Cardiac fibroblast (primary cell): Measurements from ENCODE around the gene PGAP2.

ENCODE experiments used
- DNase-seq, 2 donors: peaks; one replicate each; pipeline versions ENCODE4 v3.0.0 to v3.0.0-alpha.2; 2010; ENCODE audit warnings: low read depth in 2 of 2
- H3K4me3 ChIP-seq, 2 donors: replicated peaks in 1 of 2; 1 replicate in 1 of 2; 2 replicates in 1 of 2; pipeline ENCODE4 v1.5.1; 2011; ENCODE audit warnings: low read depth in 2 of 2, low read length in 2 of 2, mild to moderate bottlenecking in 2 of 2, moderate library complexity in 1 of 2
- CTCF ChIP-seq: IDR thresholded peaks from one replicate; pipeline ENCODE4 v1.5.1; 2011; ENCODE audit warnings: low read depth, mild to moderate bottlenecking, low read length, inconsistent platforms

PGAP2 gene

GRCh38 chr11:3832816-3833215 lies 24.5 kb downstream of the PGAP2 start:
- TF ChIP-seq CTCF = no peak
- no peak overlapping the region for H3K4me3 ChIP-seq
- no peak for DNase-seq

- no peak for DNase-seq
- no peak overlapping the region for H3K4me3 ChIP-seq
- no peak for TF ChIP-seq CTCF
These were observed 25.1 kb downstream of the PGAP2 start for GRCh38 chr11:3833449-3833848.

DNA sequence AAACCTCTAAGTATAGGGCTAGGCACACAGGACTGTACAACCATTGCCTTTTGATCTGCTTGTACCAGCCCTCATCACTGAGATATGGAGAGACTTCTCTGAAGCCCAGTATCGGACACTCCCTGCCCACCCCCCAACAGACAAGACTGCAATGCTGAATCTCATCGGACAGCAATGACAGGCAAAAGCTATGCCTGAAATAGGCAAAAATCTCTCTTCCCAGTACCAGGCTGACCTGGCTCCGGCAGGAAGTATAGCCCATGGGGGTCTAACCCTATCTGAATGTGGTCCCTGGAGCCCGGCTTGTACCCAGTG lies 25.9 kb downstream of the PGAP2 start:
- no peak overlapping the region for H3K4me3 ChIP-seq
- DNase-seq = no peak
- TF ChIP-seq CTCF = no peak

GRCh38 chr11:3834664-3835461 lies 26.5 kb downstream of the PGAP2 start:
- TF ChIP-seq CTCF = no peak
- no peak overlapping the region for H3K4me3 ChIP-seq
- peak in 1 of 2 donors; percentile 25 for DNase-seq

DNA sequence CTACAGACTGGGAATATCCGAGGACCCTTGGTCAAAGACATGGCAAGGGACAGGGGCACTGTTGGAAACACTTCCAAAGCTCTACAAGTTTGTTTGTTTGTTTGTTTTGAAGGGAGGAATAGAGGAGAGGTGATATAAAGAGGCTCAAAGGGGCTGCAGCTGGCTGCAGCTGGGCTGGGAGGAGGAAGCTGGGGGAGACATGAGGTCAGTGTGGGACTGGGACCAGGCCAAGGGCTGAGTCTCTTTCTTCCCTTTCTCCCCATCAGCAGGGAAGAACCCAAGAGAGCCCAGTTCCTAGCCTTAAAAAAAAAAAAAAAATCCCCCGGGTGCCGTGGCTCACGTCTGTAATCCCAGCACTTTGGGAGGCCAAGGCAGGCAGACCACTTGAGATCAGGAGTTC lies 27.4 kb downstream of the PGAP2 start:
- no peak overlapping the region for H3K4me3 ChIP-seq
- no peak for DNase-seq
- no peak for TF ChIP-seq CTCF

- DNase-seq = no peak
- no peak for TF ChIP-seq CTCF
- no peak overlapping the region for H3K4me3 ChIP-seq
These were observed 28.5 kb downstream of the PGAP2 start for GRCh38 chr11:3836903-3837302.

GRCh38 chr11:3837793-3838192 lies 29.4 kb downstream of the PGAP2 start:
- DNase-seq = peak; percentile 45 to 46
- no peak overlapping the region for H3K4me3 ChIP-seq

More at GRCh38 chr11:3837793-3838192, 29.4 kb downstream of the PGAP2 start:
- TF ChIP-seq CTCF = no peak
